Panc1 (cell line): ENCODE results near the gene RASSF9.

Source experiments
- POLR2AphosphoS5 ChIP-seq: IDR thresholded peaks from 2 replicates; pipeline ENCODE4 v1.6.1; 2012; ENCODE audit warnings: mild to moderate bottlenecking, low read depth, low read length, moderate library complexity
- SIN3A ChIP-seq: IDR thresholded peaks from 2 replicates; pipeline ENCODE4 v1.6.1; 2012; ENCODE audit warnings: low read depth, mild to moderate bottlenecking, low read length, moderate library complexity, borderline replicate concordance; ENCODE audit not compliant: insufficient read depth
- TF ChIP-seq, protein P1 (sequence below), 2 experiments: IDR thresholded peaks; 2 replicates each; pipeline ENCODE4 v1.6.1; 2011 to 2012; ENCODE audit warnings: low read depth in 2 of 2, control low read depth in 1 of 2, low read length in 1 of 2, mild to moderate bottlenecking in 1 of 2, moderate library complexity in 1 of 2; ENCODE audit not compliant: insufficient read depth in 1 of 2
- TF ChIP-seq, protein P2 (sequence below): fragments of 450-650 bp; IDR thresholded peaks from 2 replicates; pipeline ENCODE4 v1.5.1; 2017; ENCODE audit warnings: mild to moderate bottlenecking

DNA sequence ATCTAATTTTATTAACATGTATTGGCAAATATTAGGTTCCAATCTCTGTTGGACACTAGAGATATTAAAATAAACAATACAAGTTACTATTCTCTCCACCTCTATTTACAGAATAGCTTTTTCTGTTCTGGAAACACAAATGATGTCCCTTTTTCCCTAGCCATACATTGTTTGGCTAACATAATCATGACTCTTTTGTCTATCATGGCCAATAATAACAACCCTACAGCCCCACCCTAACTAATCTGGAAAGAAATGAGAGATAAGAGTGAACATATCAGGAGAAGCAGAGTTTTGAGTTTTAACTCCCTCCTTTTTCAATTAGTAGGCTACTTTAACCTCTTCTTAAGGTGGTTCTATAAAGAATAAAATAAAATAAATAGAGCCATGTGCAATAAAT is 40.2 kb downstream of the RASSF9 start:
- TF ChIP-seq, protein P1, sequence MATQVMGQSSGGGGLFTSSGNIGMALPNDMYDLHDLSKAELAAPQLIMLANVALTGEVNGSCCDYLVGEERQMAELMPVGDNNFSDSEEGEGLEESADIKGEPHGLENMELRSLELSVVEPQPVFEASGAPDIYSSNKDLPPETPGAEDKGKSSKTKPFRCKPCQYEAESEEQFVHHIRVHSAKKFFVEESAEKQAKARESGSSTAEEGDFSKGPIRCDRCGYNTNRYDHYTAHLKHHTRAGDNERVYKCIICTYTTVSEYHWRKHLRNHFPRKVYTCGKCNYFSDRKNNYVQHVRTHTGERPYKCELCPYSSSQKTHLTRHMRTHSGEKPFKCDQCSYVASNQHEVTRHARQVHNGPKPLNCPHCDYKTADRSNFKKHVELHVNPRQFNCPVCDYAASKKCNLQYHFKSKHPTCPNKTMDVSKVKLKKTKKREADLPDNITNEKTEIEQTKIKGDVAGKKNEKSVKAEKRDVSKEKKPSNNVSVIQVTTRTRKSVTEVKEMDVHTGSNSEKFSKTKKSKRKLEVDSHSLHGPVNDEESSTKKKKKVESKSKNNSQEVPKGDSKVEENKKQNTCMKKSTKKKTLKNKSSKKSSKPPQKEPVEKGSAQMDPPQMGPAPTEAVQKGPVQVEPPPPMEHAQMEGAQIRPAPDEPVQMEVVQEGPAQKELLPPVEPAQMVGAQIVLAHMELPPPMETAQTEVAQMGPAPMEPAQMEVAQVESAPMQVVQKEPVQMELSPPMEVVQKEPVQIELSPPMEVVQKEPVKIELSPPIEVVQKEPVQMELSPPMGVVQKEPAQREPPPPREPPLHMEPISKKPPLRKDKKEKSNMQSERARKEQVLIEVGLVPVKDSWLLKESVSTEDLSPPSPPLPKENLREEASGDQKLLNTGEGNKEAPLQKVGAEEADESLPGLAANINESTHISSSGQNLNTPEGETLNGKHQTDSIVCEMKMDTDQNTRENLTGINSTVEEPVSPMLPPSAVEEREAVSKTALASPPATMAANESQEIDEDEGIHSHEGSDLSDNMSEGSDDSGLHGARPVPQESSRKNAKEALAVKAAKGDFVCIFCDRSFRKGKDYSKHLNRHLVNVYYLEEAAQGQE (IDR thresholded peaks at IDR 0.05; ENCODE audit: insufficient read depth in 1 of 2, low read depth in 2 of 2, low read length in 1 of 2), result no peak
- TF ChIP-seq, protein P2, sequence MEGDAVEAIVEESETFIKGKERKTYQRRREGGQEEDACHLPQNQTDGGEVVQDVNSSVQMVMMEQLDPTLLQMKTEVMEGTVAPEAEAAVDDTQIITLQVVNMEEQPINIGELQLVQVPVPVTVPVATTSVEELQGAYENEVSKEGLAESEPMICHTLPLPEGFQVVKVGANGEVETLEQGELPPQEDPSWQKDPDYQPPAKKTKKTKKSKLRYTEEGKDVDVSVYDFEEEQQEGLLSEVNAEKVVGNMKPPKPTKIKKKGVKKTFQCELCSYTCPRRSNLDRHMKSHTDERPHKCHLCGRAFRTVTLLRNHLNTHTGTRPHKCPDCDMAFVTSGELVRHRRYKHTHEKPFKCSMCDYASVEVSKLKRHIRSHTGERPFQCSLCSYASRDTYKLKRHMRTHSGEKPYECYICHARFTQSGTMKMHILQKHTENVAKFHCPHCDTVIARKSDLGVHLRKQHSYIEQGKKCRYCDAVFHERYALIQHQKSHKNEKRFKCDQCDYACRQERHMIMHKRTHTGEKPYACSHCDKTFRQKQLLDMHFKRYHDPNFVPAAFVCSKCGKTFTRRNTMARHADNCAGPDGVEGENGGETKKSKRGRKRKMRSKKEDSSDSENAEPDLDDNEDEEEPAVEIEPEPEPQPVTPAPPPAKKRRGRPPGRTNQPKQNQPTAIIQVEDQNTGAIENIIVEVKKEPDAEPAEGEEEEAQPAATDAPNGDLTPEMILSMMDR, result no peak
- TF ChIP-seq POLR2AphosphoS5 (no peak), SIN3A (no peak)
